ENCODE data around the gene ATXN1.

DNA sequence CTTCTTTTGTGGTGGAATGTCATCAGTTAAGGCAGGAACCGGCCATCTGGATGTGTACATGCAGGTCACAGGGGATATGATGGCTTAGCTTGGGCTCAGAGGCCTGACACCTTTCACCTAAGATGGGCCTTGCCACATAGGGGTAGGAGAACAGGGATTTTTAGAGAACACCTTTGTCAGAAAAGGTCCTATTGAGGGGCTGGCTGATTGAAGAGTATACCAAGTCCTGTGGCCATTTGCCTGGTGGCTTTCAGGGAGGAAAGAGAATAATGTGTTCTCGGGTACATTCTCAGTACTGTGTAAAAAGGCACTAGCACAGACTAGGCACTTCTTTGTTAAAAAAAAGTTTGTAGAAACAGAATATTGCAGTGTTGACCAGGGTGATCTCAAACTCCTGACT, 496.5 kb downstream of the ATXN1 start:
- TF ChIP-seq SRF (IDR thresholded peaks at IDR 0.05; ENCODE audit: low read depth, low read length) (no peak), TOE1 (CRISPR knock-in tag; IDR thresholded peaks at IDR 0.05) (no peak), POLR2A (IDR thresholded peaks at IDR 0.05; ENCODE audit: insufficient read depth in 1 of 2, low read depth in 2 of 2, low read length in 2 of 2) (no peak), CTCF (CRISPR knock-in tag; IDR thresholded peaks at IDR 0.05) (no peak), ARID3A (IDR thresholded peaks at IDR 0.05; ENCODE audit: low read depth, low read length) (no peak), EP300 (IDR thresholded peaks at IDR 0.05; ENCODE audit: low read depth in 2 of 2, low read length in 2 of 2) (no peak), EP300 (CRISPR knock-in tag; IDR thresholded peaks at IDR 0.05; ENCODE audit: borderline replicate concordance) (no peak), RAD21 (CRISPR knock-in tag; IDR thresholded peaks at IDR 0.05) (no peak), BRF2 (CRISPR knock-in tag; IDR thresholded peaks at IDR 0.05) (no peak), ZKSCAN8 (CRISPR knock-in tag; IDR thresholded peaks at IDR 0.05; ENCODE audit: borderline replicate concordance) (no peak), NR2F2 (IDR thresholded peaks at IDR 0.05; ENCODE audit: borderline replicate concordance, low read depth) (no peak)
- TF ChIP-seq, protein P1, sequence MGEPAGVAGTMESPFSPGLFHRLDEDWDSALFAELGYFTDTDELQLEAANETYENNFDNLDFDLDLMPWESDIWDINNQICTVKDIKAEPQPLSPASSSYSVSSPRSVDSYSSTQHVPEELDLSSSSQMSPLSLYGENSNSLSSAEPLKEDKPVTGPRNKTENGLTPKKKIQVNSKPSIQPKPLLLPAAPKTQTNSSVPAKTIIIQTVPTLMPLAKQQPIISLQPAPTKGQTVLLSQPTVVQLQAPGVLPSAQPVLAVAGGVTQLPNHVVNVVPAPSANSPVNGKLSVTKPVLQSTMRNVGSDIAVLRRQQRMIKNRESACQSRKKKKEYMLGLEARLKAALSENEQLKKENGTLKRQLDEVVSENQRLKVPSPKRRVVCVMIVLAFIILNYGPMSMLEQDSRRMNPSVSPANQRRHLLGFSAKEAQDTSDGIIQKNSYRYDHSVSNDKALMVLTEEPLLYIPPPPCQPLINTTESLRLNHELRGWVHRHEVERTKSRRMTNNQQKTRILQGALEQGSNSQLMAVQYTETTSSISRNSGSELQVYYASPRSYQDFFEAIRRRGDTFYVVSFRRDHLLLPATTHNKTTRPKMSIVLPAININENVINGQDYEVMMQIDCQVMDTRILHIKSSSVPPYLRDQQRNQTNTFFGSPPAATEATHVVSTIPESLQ (CRISPR knock-in tag; conservative IDR thresholded peaks at IDR 0.05), result no peak
